Measurements from ENCODE around the gene CHRDL1.

Gene CHRDL1

GRCh38 chrX:110755061-110755460, 40.6 kb downstream of the CHRDL1 start:
- H3F3A ChIP-seq (ENCODE audit: insufficient read depth): no peaks in the 10 kb centered on the region
- H3K9me2 ChIP-seq (replicated peaks; ENCODE audit: insufficient read depth, low read length): no peaks in the 10 kb centered on the region
- no peaks in the 10 kb centered on the region for H3K27me3 ChIP-seq (ENCODE audit: low read length)
- TF ChIP-seq EZH2phosphoT487 (conservative IDR thresholded peaks at IDR 0.05; ENCODE audit: low read length) (no peak), CTCF (IDR thresholded peaks at IDR 0.05; ENCODE audit: insufficient read depth, low read length, poor library complexity, severe bottlenecking) (no peak)
- H3K9ac ChIP-seq (ENCODE audit: low read length): no peak overlapping the region
- H3K79me2 ChIP-seq (ENCODE audit: insufficient read depth, low read length): no peaks in the 10 kb centered on the region
- H3K9me3 ChIP-seq (ENCODE audit: insufficient read depth, low read length): no peaks in the 10 kb centered on the region
- H3K27ac ChIP-seq (ENCODE audit: low read depth, low read length): no peak overlapping the region
- no peaks in the 10 kb centered on the region for H3K36me3 ChIP-seq (ENCODE audit: low read length)
- H3K4me3 ChIP-seq (ENCODE audit: insufficient read depth, low read length, poor library complexity, severe bottlenecking): no peak overlapping the region
- H2AFZ ChIP-seq (ENCODE audit: low read depth, low read length, severe bottlenecking): no peak overlapping the region
- H4K20me1 ChIP-seq (ENCODE audit: low read depth, low read length): no peaks in the 10 kb centered on the region
- H3K4me2 ChIP-seq (ENCODE audit: low read depth, low read length, poor library complexity, severe bottlenecking): no peak overlapping the region

- H3K27ac ChIP-seq (ENCODE audit: low read depth, low read length): no peak overlapping the region
- no peaks in the 10 kb centered on the region for H4K20me1 ChIP-seq (ENCODE audit: low read depth, low read length)
- no peak for TF ChIP-seq EZH2phosphoT487 (conservative IDR thresholded peaks at IDR 0.05; ENCODE audit: low read length)
- no peak for TF ChIP-seq CTCF (IDR thresholded peaks at IDR 0.05; ENCODE audit: insufficient read depth, low read length, poor library complexity, severe bottlenecking)
- no peak overlapping the region for H2AFZ ChIP-seq (ENCODE audit: low read depth, low read length, severe bottlenecking)
- no peaks in the 10 kb centered on the region for H3K27me3 ChIP-seq (ENCODE audit: low read length)
- no peaks in the 10 kb centered on the region for H3K36me3 ChIP-seq (ENCODE audit: low read length)
- no peaks in the 10 kb centered on the region for H3K9me2 ChIP-seq (replicated peaks; ENCODE audit: insufficient read depth, low read length)
- H3K9ac ChIP-seq (ENCODE audit: low read length): no peak overlapping the region
- no peaks in the 10 kb centered on the region for H3F3A ChIP-seq (ENCODE audit: insufficient read depth)
- H3K9me3 ChIP-seq (ENCODE audit: insufficient read depth, low read length): no peaks in the 10 kb centered on the region
- H3K79me2 ChIP-seq (ENCODE audit: insufficient read depth, low read length): no peaks in the 10 kb centered on the region
- H3K4me2 ChIP-seq (ENCODE audit: low read depth, low read length, poor library complexity, severe bottlenecking): no peak overlapping the region
- no peak overlapping the region for H3K4me3 ChIP-seq (ENCODE audit: insufficient read depth, low read length, poor library complexity, severe bottlenecking)
Measured at GRCh38 chrX:110750526-110751189, 45.0 kb downstream of the CHRDL1 start.

- H3K4me2 ChIP-seq (ENCODE audit: low read depth, low read length, poor library complexity, severe bottlenecking): no peak overlapping the region
Measured at GRCh38 chrX:110748256-110748806, 47.3 kb downstream of the CHRDL1 start.

More at GRCh38 chrX:110748256-110748806, 47.3 kb downstream of the CHRDL1 start:
- H3K9me2 ChIP-seq (replicated peaks; ENCODE audit: insufficient read depth, low read length): no peaks in the 10 kb centered on the region
- no peak overlapping the region for H3K27ac ChIP-seq (ENCODE audit: low read depth, low read length)
- H3K4me3 ChIP-seq (ENCODE audit: insufficient read depth, low read length, poor library complexity, severe bottlenecking): no peak overlapping the region
- TF ChIP-seq EZH2phosphoT487 (conservative IDR thresholded peaks at IDR 0.05; ENCODE audit: low read length) (no peak), CTCF (IDR thresholded peaks at IDR 0.05; ENCODE audit: insufficient read depth, low read length, poor library complexity, severe bottlenecking) (no peak)
- H3F3A ChIP-seq (ENCODE audit: insufficient read depth): no peaks in the 10 kb centered on the region
- no peaks in the 10 kb centered on the region for H3K79me2 ChIP-seq (ENCODE audit: insufficient read depth, low read length)
- H2AFZ ChIP-seq (ENCODE audit: low read depth, low read length, severe bottlenecking): no peak overlapping the region
- H3K36me3 ChIP-seq (ENCODE audit: low read length): no peaks in the 10 kb centered on the region
- H4K20me1 ChIP-seq (ENCODE audit: low read depth, low read length): no peaks in the 10 kb centered on the region
- no peaks in the 10 kb centered on the region for H3K27me3 ChIP-seq (ENCODE audit: low read length)
- H3K9ac ChIP-seq (ENCODE audit: low read length): no peak overlapping the region
- H3K9me3 ChIP-seq (ENCODE audit: insufficient read depth, low read length): no peaks in the 10 kb centered on the region

Data from SU-DHL-6 (cell line).